ENCODE measurements around the gene PTPRF. TPM values are rescaled to one million over a fixed set of nuclear protein-coding genes. Genes with fewer than 3 reads are reported as not detected.

Gene PTPRF
- total RNA-seq, 4 donors from 2014 or later, result 53.2 to 80.6 (median 71.7) TPM

- H3K9me3 ChIP-seq, result no peaks in the 10 kb centered on the region
- 42 to 68% methylated on average over 14 to 15 of the region's 15 CpGs for WGBS, 2 donors
- TF ChIP-seq POLR2A (IDR thresholded peaks at IDR 0.05) (no peak), CTCF (IDR thresholded peaks at IDR 0.05) (no peak)
- intact Hi-C loops (cut with DNase I), result no loop called here
- H3K4me3 ChIP-seq (replicated peaks in 1 of 3), result no peak overlapping the region
- peak overlapping the region; percentile 35 to 71 (median 56) for H3K27ac ChIP-seq
- no peaks in the 10 kb centered on the region for H3K36me3 ChIP-seq
- peak in 1 of 2 donors; percentile 44 for DNase-seq
- H3K27me3 ChIP-seq, result no peaks in the 10 kb centered on the region
- peaks cover 28 to 67% of the 10 kb centered on the region in 2 donors for H3K4me1 ChIP-seq
Observed at GRCh38 chr1:43540653-43541071, 10.0 kb downstream of the PTPRF start.

GRCh38 chr1:43541141-43541540 is 10.5 kb downstream of the PTPRF start:
- Histone ChIP-seq H3K4me3 (replicated peaks in 1 of 3) (no peak overlapping the region), H3K27me3 (no peaks in the 10 kb centered on the region), H3K4me1 (peaks cover 33 to 70% of the 10 kb centered on the region in 2 donors), H3K27ac (peak overlapping the region; percentile 35 to 71 (median 56)), H3K9me3 (no peaks in the 10 kb centered on the region), H3K36me3 (no peaks in the 10 kb centered on the region)
- no peak for TF ChIP-seq CTCF (IDR thresholded peaks at IDR 0.05)
- TF ChIP-seq POLR2A (IDR thresholded peaks at IDR 0.05), result no peak
- DNase-seq, result no peak
- intact Hi-C loops (cut with DNase I), result no loop called here
- 63 to 71% methylated on average over 5 of the region's 5 CpGs for WGBS, 2 donors

GRCh38 chr1:43541721-43542401 is 11.2 kb downstream of the PTPRF start:
- H3K4me3 ChIP-seq (replicated peaks in 1 of 3), result no peak overlapping the region
- no peaks in the 10 kb centered on the region for H3K9me3 ChIP-seq
- no peak for TF ChIP-seq CTCF (IDR thresholded peaks at IDR 0.05)
- TF ChIP-seq POLR2A (IDR thresholded peaks at IDR 0.05), result no peak
- H3K27ac ChIP-seq, result peak overlapping the region; percentile 3 to 71 (median 56)
- WGBS, 2 donors, result 29 to 31% methylated on average over 9 of the region's 14 CpGs
- DNase-seq, result peak; percentile 87 to 89
- H3K27me3 ChIP-seq, result no peaks in the 10 kb centered on the region
- H3K4me1 ChIP-seq, result peaks cover 30 to 68% of the 10 kb centered on the region in 2 donors
- H3K36me3 ChIP-seq, result no peaks in the 10 kb centered on the region
- intact Hi-C loops (cut with DNase I), result no loop called here

GRCh38 chr1:43542527-43543458 is 12.1 kb downstream of the PTPRF start:
- Histone ChIP-seq H3K4me3 (replicated peaks in 1 of 3) (no peak overlapping the region), H3K27me3 (no peaks in the 10 kb centered on the region), H3K36me3 (no peaks in the 10 kb centered on the region), H3K27ac (peak overlapping the region in 2 of 3 donors; percentile 56 to 71), H3K4me1 (peaks cover 30 to 67% of the 10 kb centered on the region in 2 donors), H3K9me3 (no peaks in the 10 kb centered on the region)
- WGBS, 2 donors, result 79 to 93% methylated on average over 12 to 15 of the region's 15 CpGs
- intact Hi-C loops (cut with DNase I), result no loop called here
- DNase-seq, result no peak
- TF ChIP-seq CTCF (IDR thresholded peaks at IDR 0.05) (no peak), POLR2A (IDR thresholded peaks at IDR 0.05) (no peak)
